ENCODE data around the gene C1orf21.

The C1orf21 gene

GRCh38 chr1:184493987-184494388, 107.2 kb downstream of the C1orf21 start:
- no peak overlapping the region for H3K4me3 ChIP-seq
- no peak for TF ChIP-seq FOXP2 (optimal IDR thresholded peaks at IDR 0.05; ENCODE audit: control extremely low read depth, extremely low read length, insufficient read depth)
- no peak for TF ChIP-seq EZH2 (IDR thresholded peaks at IDR 0.05)
- no peak for TF ChIP-seq POLR2AphosphoS5 (IDR thresholded peaks at IDR 0.05; ENCODE audit: borderline replicate concordance, low read depth, low read length)
- H3K9ac ChIP-seq (ENCODE audit: insufficient read length), result no peak overlapping the region
- H3K9me3 ChIP-seq (ENCODE audit: low read depth, low read length), result no peaks in the 10 kb centered on the region
- no peak for DNase-seq (ENCODE audit: low read depth, low spot score)
- H3K36me3 ChIP-seq (ENCODE audit: insufficient read depth, low read length), result no peaks in the 10 kb centered on the region
- H3K27ac ChIP-seq, result no peak overlapping the region

GRCh38 chr1:184494929-184495328, 108.1 kb downstream of the C1orf21 start:
- Histone ChIP-seq H3K9ac (ENCODE audit: insufficient read length) (no peak overlapping the region), H3K36me3 (ENCODE audit: insufficient read depth, low read length) (no peaks in the 10 kb centered on the region), H3K4me3 (no peak overlapping the region), H3K27ac (no peak overlapping the region), H3K9me3 (ENCODE audit: low read depth, low read length) (no peaks in the 10 kb centered on the region)
- no peak for TF ChIP-seq EZH2 (IDR thresholded peaks at IDR 0.05)
- TF ChIP-seq FOXP2 (optimal IDR thresholded peaks at IDR 0.05; ENCODE audit: control extremely low read depth, extremely low read length, insufficient read depth), result no peak
- TF ChIP-seq POLR2AphosphoS5 (IDR thresholded peaks at IDR 0.05; ENCODE audit: borderline replicate concordance, low read depth, low read length), result no peak
- no peak for DNase-seq (ENCODE audit: low read depth, low spot score)

GRCh38 chr1:184497959-184498723, 111.3 kb downstream of the C1orf21 start:
- DNase-seq (ENCODE audit: low read depth, low spot score), result no peak
- TF ChIP-seq FOXP2 (optimal IDR thresholded peaks at IDR 0.05; ENCODE audit: control extremely low read depth, extremely low read length, insufficient read depth), result no peak
- no peak for TF ChIP-seq POLR2AphosphoS5 (IDR thresholded peaks at IDR 0.05; ENCODE audit: borderline replicate concordance, low read depth, low read length)
- TF ChIP-seq EZH2 (IDR thresholded peaks at IDR 0.05), result no peak
- H3K9ac ChIP-seq (ENCODE audit: insufficient read length), result no peak overlapping the region
- H3K27ac ChIP-seq, result no peak overlapping the region
- H3K36me3 ChIP-seq (ENCODE audit: insufficient read depth, low read length), result no peaks in the 10 kb centered on the region
- no peaks in the 10 kb centered on the region for H3K9me3 ChIP-seq (ENCODE audit: low read depth, low read length)
- no peak overlapping the region for H3K4me3 ChIP-seq

- H3K9ac ChIP-seq (ENCODE audit: insufficient read length), result no peak overlapping the region
- DNase-seq (ENCODE audit: low read depth, low spot score), result no peak
- no peak overlapping the region for H3K4me3 ChIP-seq
- H3K36me3 ChIP-seq (ENCODE audit: insufficient read depth, low read length), result no peaks in the 10 kb centered on the region
- H3K27ac ChIP-seq, result no peak overlapping the region
- no peak for TF ChIP-seq FOXP2 (optimal IDR thresholded peaks at IDR 0.05; ENCODE audit: control extremely low read depth, extremely low read length, insufficient read depth)
- TF ChIP-seq EZH2 (IDR thresholded peaks at IDR 0.05), result no peak
- no peak for TF ChIP-seq POLR2AphosphoS5 (IDR thresholded peaks at IDR 0.05; ENCODE audit: borderline replicate concordance, low read depth, low read length)
- no peaks in the 10 kb centered on the region for H3K9me3 ChIP-seq (ENCODE audit: low read depth, low read length)
Measured at GRCh38 chr1:184499616-184500015, 112.8 kb downstream of the C1orf21 start.

- no peak overlapping the region for H3K4me3 ChIP-seq
- H3K9ac ChIP-seq (ENCODE audit: insufficient read length), result no peak overlapping the region
- H3K36me3 ChIP-seq (ENCODE audit: insufficient read depth, low read length), result no peaks in the 10 kb centered on the region
- no peak overlapping the region for H3K27ac ChIP-seq
- no peak for DNase-seq (ENCODE audit: low read depth, low spot score)
- TF ChIP-seq EZH2 (IDR thresholded peaks at IDR 0.05), result no peak
- TF ChIP-seq FOXP2 (optimal IDR thresholded peaks at IDR 0.05; ENCODE audit: control extremely low read depth, extremely low read length, insufficient read depth), result no peak
- no peak for TF ChIP-seq POLR2AphosphoS5 (IDR thresholded peaks at IDR 0.05; ENCODE audit: borderline replicate concordance, low read depth, low read length)
- H3K9me3 ChIP-seq (ENCODE audit: low read depth, low read length), result no peaks in the 10 kb centered on the region
Measured at GRCh38 chr1:184502161-184502560, 115.3 kb downstream of the C1orf21 start.

- no peaks in the 10 kb centered on the region for H3K36me3 ChIP-seq (ENCODE audit: insufficient read depth, low read length)
- H3K27ac ChIP-seq, result no peak overlapping the region
- no peak overlapping the region for H3K4me3 ChIP-seq
- no peaks in the 10 kb centered on the region for H3K9me3 ChIP-seq (ENCODE audit: low read depth, low read length)
- TF ChIP-seq FOXP2 (optimal IDR thresholded peaks at IDR 0.05; ENCODE audit: control extremely low read depth, extremely low read length, insufficient read depth), result no peak
- no peak for TF ChIP-seq EZH2 (IDR thresholded peaks at IDR 0.05)
- no peak for TF ChIP-seq POLR2AphosphoS5 (IDR thresholded peaks at IDR 0.05; ENCODE audit: borderline replicate concordance, low read depth, low read length)
- no peak for DNase-seq (ENCODE audit: low read depth, low spot score)
- H3K9ac ChIP-seq (ENCODE audit: insufficient read length), result no peak overlapping the region
Measured at GRCh38 chr1:184503221-184503749, 116.5 kb downstream of the C1orf21 start.

- DNase-seq (ENCODE audit: low read depth, low spot score), result no peak
- Histone ChIP-seq H3K9ac (ENCODE audit: insufficient read length) (no peak overlapping the region), H3K9me3 (ENCODE audit: low read depth, low read length) (no peaks in the 10 kb centered on the region), H3K4me3 (no peak overlapping the region), H3K27ac (no peak overlapping the region), H3K36me3 (ENCODE audit: insufficient read depth, low read length) (no peaks in the 10 kb centered on the region)
- TF ChIP-seq POLR2AphosphoS5 (IDR thresholded peaks at IDR 0.05; ENCODE audit: borderline replicate concordance, low read depth, low read length) (no peak), EZH2 (IDR thresholded peaks at IDR 0.05) (no peak), FOXP2 (optimal IDR thresholded peaks at IDR 0.05; ENCODE audit: control extremely low read depth, extremely low read length, insufficient read depth) (no peak)
Measured at GRCh38 chr1:184504040-184504954, 117.5 kb downstream of the C1orf21 start.

- H3K27ac ChIP-seq, result no peak overlapping the region
Measured at GRCh38 chr1:184504955-184505338, 118.1 kb downstream of the C1orf21 start.

More at GRCh38 chr1:184504955-184505338, 118.1 kb downstream of the C1orf21 start:
- no peaks in the 10 kb centered on the region for H3K9me3 ChIP-seq (ENCODE audit: low read depth, low read length)
- H3K9ac ChIP-seq (ENCODE audit: insufficient read length), result no peak overlapping the region
- no peak for TF ChIP-seq POLR2AphosphoS5 (IDR thresholded peaks at IDR 0.05; ENCODE audit: borderline replicate concordance, low read depth, low read length)
- no peak for TF ChIP-seq EZH2 (IDR thresholded peaks at IDR 0.05)
- no peak for TF ChIP-seq FOXP2 (optimal IDR thresholded peaks at IDR 0.05; ENCODE audit: control extremely low read depth, extremely low read length, insufficient read depth)
- H3K36me3 ChIP-seq (ENCODE audit: insufficient read depth, low read length), result no peaks in the 10 kb centered on the region
- H3K4me3 ChIP-seq, result no peak overlapping the region
- DNase-seq (ENCODE audit: low read depth, low spot score), result no peak
